Body of pancreas (tissue), 4 donors: ENCODE data around the gene LSAMP.

ENCODE experiments used
- CTCF ChIP-seq, 7 experiments: fragments of 450-650 bp in 4 of 7; fragments of 200-600 bp in 3 of 7; sonication (generic) in 3 of 7; IDR thresholded peaks; one replicate each; pipeline ENCODE4 v1.5.1; 2016 to 2019; ENCODE audit warnings: antibody characterized with exemption in 7 of 7
- POLR2A ChIP-seq, 3 donors: fragments of 450-650 bp; IDR thresholded peaks; one replicate each; pipeline ENCODE4 v1.6.1; 2016; ENCODE audit warnings: antibody characterized with exemption in 3 of 3, mild to moderate bottlenecking in 2 of 3

- TF ChIP-seq CTCF (IDR thresholded peaks at IDR 0.05) (no peak), POLR2A (IDR thresholded peaks at IDR 0.05) (no peak)
Measured at GRCh38 chr3:116078561-116078960, 366.7 kb downstream of the LSAMP start.
